ENCODE data around the gene HMX2. TPM values are rescaled to one million over a fixed set of nuclear protein-coding genes. Genes with fewer than 3 reads are reported as not detected.

The HMX2 gene
- polyA plus RNA-seq, 1 donor (not counting 4 experiments of a cell fraction or from before 2014, with no cell fraction given) = not detected

DNA sequence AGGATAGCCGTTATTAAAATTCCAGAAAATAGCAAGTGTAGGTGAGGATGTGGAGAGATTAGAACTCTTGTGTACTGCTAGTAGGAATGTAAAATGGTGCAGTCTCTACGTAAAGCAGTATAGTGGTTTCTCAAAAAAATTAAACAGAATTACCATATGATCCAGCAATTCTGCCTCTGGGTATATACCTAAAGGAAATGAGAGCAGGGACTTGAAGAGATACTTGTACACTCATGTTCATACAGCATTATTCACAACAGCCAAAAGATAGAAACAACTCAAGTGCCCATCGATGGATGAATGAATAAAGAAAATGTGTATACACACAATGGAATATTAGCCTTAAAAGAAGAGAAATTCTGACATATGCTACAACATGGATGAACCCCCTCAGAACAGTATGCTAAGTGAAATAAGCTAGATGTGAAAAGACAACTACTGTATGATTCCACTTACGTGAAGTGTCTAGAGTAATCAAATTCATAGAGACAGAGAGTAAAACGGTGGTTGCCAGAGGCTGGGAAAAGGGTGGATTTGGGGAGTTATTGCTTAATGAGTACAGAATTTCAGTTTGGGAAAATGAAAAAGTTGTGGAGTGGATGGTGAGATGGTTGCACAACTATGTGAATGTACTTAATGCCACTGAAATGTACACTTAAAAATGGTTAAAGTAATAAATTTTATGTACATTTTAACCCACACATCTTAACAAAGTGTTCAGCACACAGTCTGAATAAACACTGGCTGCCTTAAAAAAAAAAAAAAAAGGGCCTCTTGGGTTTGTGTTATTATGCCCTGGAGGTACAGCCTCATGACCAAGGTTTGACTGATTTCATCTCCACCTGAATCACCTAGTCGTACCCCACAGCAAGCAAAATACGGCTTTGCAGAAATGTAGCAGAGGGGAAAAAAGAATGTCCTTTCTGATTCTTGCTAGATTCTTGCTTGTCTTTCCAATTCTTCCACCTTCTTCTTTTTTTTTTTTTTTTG, 32.5 kb downstream of the HMX2 start:
- dilution Hi-C loops (cut with MboI; ENCODE audit: extremely low pct_ligation_motif_present, low sequenced_read_pairs) = no loop called here

DNA sequence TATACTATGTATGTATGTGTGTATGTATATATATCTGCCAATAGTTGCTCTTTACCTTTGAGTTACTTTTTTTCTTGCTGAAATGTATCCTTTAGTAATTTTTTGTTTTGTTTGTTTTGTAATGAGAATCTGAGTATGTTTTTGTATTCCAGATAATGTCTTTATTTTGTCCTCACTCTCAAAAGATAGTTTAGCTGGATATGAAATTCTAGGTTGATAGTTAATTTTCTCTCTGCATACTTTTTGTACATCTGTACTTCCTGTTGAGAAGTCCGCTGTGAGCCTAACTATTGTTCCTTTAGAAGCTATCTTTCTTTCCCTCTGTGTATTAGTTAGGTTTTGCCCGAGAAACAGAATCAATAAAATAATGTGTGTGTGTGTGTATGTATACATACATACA, 35.8 kb downstream of the HMX2 start:
- Histone ChIP-seq H3K9me3 (ENCODE audit: control insufficient read depth, low read depth, low read length) (no peaks in the 10 kb centered on the region), H4K20me1 (ENCODE audit: control insufficient read depth, extremely low read depth, insufficient read depth, low read length) (no peaks in the 10 kb centered on the region), H3K27me3 (ENCODE audit: control insufficient read depth, extremely low read depth, insufficient read depth, low read length) (no peaks in the 10 kb centered on the region), H3K4me2 (ENCODE audit: control insufficient read depth, extremely low read depth, insufficient read depth, low read depth, low read length) (no peak overlapping the region), H3K79me2 (ENCODE audit: control insufficient read depth, insufficient read depth, low read length) (no peaks in the 10 kb centered on the region), H3K4me1 (ENCODE audit: control insufficient read depth, extremely low read depth, insufficient read depth, low read length) (no peaks in the 10 kb centered on the region), H3K4me3 (ENCODE audit: control insufficient read depth in 2 of 3, extremely low read depth in 1 of 3, insufficient read depth in 2 of 3, low read depth in 1 of 3, low read length in 3 of 3) (no peak overlapping the region), H3K9ac (ENCODE audit: control insufficient read depth, extremely low read depth, insufficient read depth, low read length) (no peak overlapping the region), H3K36me3 (ENCODE audit: control insufficient read depth in 2 of 2, extremely low read depth in 1 of 2, insufficient read depth in 2 of 2, low read length in 2 of 2) (peaks cover 0 to 4% of the 10 kb centered on the region in 2 experiments), H3K27ac (ENCODE audit: control insufficient read depth, insufficient read depth, low read length) (no peak overlapping the region), H3K9me1 (ENCODE audit: control insufficient read depth, extremely low read depth, insufficient read depth, low read length) (no peaks in the 10 kb centered on the region), H2AFZ (ENCODE audit: control insufficient read depth, low read length) (no peak overlapping the region)
- TF ChIP-seq, protein P1, sequence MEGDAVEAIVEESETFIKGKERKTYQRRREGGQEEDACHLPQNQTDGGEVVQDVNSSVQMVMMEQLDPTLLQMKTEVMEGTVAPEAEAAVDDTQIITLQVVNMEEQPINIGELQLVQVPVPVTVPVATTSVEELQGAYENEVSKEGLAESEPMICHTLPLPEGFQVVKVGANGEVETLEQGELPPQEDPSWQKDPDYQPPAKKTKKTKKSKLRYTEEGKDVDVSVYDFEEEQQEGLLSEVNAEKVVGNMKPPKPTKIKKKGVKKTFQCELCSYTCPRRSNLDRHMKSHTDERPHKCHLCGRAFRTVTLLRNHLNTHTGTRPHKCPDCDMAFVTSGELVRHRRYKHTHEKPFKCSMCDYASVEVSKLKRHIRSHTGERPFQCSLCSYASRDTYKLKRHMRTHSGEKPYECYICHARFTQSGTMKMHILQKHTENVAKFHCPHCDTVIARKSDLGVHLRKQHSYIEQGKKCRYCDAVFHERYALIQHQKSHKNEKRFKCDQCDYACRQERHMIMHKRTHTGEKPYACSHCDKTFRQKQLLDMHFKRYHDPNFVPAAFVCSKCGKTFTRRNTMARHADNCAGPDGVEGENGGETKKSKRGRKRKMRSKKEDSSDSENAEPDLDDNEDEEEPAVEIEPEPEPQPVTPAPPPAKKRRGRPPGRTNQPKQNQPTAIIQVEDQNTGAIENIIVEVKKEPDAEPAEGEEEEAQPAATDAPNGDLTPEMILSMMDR (optimal IDR thresholded peaks at IDR 0.05 in 1 of 3, IDR thresholded peaks at IDR 0.05 in 1 of 3, conservative IDR thresholded peaks at IDR 0.05 in 1 of 3; ENCODE audit: extremely low read depth in 1 of 3, insufficient read depth in 2 of 3, low read length in 3 of 3) = no peak
- no peak for TF ChIP-seq EZH2 (IDR thresholded peaks at IDR 0.05; ENCODE audit: low read length)
- no peak for DNase-seq (ENCODE audit: low read depth, low spot score)
- dilution Hi-C loops (cut with MboI; ENCODE audit: extremely low pct_ligation_motif_present, low sequenced_read_pairs) = no loop called here
- no peak for FAIRE-seq

More for the DNA sequence above, 32.5 kb downstream of the HMX2 start:
- H3K9me3 ChIP-seq (ENCODE audit: control insufficient read depth, low read depth, low read length) = no peaks in the 10 kb centered on the region
- TF ChIP-seq, protein P1 (optimal IDR thresholded peaks at IDR 0.05 in 1 of 3, IDR thresholded peaks at IDR 0.05 in 1 of 3, conservative IDR thresholded peaks at IDR 0.05 in 1 of 3; ENCODE audit: extremely low read depth in 1 of 3, insufficient read depth in 2 of 3, low read length in 3 of 3) = no peak
- TF ChIP-seq EZH2 (IDR thresholded peaks at IDR 0.05; ENCODE audit: low read length) = no peak
- peaks cover 0 to 3% of the 10 kb centered on the region in 2 experiments for H3K36me3 ChIP-seq (ENCODE audit: control insufficient read depth in 2 of 2, extremely low read depth in 1 of 2, insufficient read depth in 2 of 2, low read length in 2 of 2)
- no peaks in the 10 kb centered on the region for H3K27me3 ChIP-seq (ENCODE audit: control insufficient read depth, extremely low read depth, insufficient read depth, low read length)
- no peaks in the 10 kb centered on the region for H3K79me2 ChIP-seq (ENCODE audit: control insufficient read depth, insufficient read depth, low read length)
- H3K27ac ChIP-seq (ENCODE audit: control insufficient read depth, insufficient read depth, low read length) = no peak overlapping the region
- no peak overlapping the region for H2AFZ ChIP-seq (ENCODE audit: control insufficient read depth, low read length)
- no peak overlapping the region for H3K4me3 ChIP-seq (ENCODE audit: control insufficient read depth in 2 of 3, extremely low read depth in 1 of 3, insufficient read depth in 2 of 3, low read depth in 1 of 3, low read length in 3 of 3)
- H3K9ac ChIP-seq (ENCODE audit: control insufficient read depth, extremely low read depth, insufficient read depth, low read length) = no peak overlapping the region
- no peaks in the 10 kb centered on the region for H3K4me1 ChIP-seq (ENCODE audit: control insufficient read depth, extremely low read depth, insufficient read depth, low read length)
- no peak overlapping the region for H3K4me2 ChIP-seq (ENCODE audit: control insufficient read depth, extremely low read depth, insufficient read depth, low read depth, low read length)
- H4K20me1 ChIP-seq (ENCODE audit: control insufficient read depth, extremely low read depth, insufficient read depth, low read length) = no peaks in the 10 kb centered on the region
- no peaks in the 10 kb centered on the region for H3K9me1 ChIP-seq (ENCODE audit: control insufficient read depth, extremely low read depth, insufficient read depth, low read length)
- no peak for DNase-seq (ENCODE audit: low read depth, low spot score)
- FAIRE-seq = no peak
